Pulmonary artery endothelial cell (primary cell): ENCODE measurements around the gene COX4I1. TPM values are rescaled to one million over a fixed set of nuclear protein-coding genes. Genes with fewer than 3 reads are reported as not detected.

Source experiments
- DNase-seq: peaks from one replicate; pipeline ENCODE4 v3.0.0-alpha.2; 2011; ENCODE audit warnings: low read depth, low spot score
- total RNA-seq: library from RNA; depleted of rRNA; stranded (reverse); fragments of >200 nt; gene quantifications from 2 replicates; pipeline ENCODE4 v1.2.3, GENCODE V29; 2014

Gene COX4I1
- total RNA-seq, 1 donor from 2014 or later: 604 TPM

- no peak for DNase-seq
These were observed 40.9 kb downstream of the COX4I1 start for GRCh38 chr16:85840395-85840794.

DNA sequence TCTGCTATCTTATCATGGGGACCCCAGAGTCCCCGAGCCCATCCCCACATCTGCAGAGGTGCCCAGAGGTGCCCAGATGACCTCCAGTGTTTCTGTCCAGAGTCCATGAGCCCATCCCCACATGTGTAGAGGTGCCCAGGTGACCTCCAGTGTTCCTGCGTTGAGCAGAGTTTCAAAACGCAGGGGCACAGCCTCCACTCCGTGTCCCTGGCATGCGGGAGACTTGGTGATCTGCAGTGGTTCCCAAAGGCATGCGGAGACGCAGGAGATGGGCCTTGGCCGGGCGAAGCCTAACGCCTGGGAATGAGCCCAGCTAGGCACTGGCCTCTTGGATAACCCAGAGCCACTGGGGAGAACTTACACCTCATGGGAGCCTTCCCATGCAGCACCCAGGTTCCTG, 41.3 kb downstream of the COX4I1 start:
- no peak for DNase-seq

DNA sequence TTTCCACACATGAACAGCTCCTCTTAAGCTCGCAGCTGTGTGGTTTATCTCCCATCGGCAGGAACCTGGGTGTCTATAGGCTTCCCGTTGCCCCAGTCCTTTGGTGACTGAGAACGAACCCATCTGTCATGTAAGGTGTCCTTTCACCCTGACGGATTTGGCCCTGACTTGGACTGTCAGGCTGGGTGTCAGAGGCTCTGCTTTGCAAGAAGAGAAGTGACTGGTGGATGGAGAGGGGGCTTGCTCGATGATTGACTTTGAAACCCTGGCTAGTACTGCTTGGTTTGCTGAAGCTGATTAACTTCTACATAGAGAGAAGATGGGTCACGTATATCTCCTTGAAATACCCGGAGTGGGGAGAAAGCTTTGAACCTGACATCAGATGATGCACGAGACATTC, 42.9 kb downstream of the COX4I1 start:
- DNase-seq: no peak

GRCh38 chr16:85842848-85843247, 43.4 kb downstream of the COX4I1 start:
- DNase-seq: no peak

GRCh38 chr16:85843471-85844168, 44.1 kb downstream of the COX4I1 start:
- no peak for DNase-seq

DNA sequence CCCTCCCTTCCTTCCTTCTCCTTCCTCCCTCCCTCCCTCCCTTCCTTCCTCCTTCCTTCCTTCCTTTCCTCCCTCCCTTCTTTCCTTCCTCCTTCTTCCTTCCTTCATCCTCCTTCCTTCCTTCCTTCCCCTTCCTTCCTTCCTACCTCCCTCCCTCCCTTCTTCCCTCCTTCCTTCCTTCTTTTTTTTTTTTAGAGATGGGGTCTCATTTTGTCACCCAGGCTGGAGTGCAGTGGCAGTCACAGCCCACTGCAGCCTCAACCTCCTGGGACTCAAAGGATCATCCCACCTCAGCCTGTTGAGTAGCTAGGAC, 44.6 kb downstream of the COX4I1 start:
- DNase-seq: no peak

- no peak for DNase-seq
These were observed 45.3 kb downstream of the COX4I1 start for GRCh38 chr16:85844786-85845185.

GRCh38 chr16:85845266-85845665, 45.8 kb downstream of the COX4I1 start:
- no peak for DNase-seq

DNA sequence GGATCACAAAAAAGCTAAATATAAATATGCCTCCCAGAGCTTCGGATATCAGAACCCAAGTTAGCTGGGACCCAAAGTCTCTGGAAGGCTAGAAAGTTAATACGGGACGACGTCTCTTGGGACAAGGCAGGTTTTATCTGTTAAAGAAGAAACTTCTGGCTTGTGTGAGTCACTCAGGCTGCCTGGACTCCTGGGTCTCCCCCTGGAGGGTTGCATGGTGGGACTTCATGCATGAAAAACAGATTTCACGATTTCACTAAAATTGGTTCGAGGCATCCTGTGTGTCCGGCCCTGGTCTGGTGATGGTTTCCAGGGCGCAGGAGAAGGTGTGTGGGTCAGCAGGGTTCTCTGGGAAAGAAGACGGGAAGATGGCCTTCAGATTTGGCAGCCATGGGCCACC, 47.0 kb downstream of the COX4I1 start:
- no peak for DNase-seq

DNA sequence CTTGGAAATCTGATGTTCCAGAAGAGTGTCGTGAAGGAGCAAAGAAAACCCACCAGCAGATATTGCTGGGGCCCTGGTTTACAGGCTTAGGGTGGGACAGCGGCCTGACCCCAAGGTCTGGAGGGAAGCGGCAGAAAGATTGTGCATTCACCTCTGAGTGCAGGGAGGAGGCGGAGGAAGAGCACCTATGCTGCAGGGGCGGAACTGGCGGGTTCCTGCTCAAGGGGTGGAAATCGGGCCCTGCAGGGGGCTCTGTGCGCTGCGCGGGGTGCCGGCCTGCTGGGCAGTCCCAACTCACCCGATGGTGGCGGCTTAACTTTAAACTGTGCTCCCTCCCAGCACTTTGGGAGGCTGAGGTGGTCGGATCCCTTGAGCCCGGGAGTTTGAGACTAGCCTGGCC, 47.5 kb downstream of the COX4I1 start:
- DNase-seq: no peak

- DNase-seq: no peak
These were observed 48.4 kb downstream of the COX4I1 start for GRCh38 chr16:85847681-85848601.

DNA sequence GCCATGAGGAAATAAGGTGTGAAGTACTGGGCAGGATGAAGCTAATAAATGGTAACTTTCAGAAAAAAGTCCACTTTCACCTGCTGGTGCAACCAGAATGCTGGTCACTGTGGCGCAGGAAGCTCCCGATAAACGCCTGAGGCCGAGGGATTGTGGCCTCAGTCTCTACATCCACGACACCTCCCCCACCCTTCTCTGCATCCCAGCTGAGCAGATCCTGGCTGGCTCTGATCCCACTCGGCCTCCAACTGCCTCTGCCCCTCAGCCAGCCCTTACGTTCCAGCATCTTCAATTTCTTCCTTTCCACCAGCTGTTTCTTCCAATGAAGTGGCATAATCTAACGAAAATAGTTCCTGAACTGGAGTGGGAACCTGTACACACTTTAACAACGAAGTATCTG, 49.5 kb downstream of the COX4I1 start:
- no peak for DNase-seq

DNA sequence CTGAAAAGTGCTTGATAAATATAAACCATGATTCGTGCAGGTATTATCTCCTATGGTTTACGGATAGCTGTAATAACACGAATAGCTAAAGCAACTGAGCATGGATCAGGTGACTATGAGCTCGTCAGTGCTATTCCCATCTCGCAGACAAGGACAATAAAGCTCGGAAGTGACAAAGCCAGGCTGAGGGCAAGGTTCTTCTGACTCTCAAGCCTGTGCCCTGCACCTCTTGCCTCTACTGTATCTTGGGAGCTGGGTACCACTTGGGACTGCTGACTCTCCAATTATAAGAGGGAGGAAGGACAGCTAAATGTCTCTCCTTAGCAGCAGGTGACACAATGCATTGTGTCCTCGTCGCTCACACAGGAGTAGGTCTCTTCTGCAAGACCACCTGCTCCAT, 49.9 kb downstream of the COX4I1 start:
- DNase-seq: no peak

DNA sequence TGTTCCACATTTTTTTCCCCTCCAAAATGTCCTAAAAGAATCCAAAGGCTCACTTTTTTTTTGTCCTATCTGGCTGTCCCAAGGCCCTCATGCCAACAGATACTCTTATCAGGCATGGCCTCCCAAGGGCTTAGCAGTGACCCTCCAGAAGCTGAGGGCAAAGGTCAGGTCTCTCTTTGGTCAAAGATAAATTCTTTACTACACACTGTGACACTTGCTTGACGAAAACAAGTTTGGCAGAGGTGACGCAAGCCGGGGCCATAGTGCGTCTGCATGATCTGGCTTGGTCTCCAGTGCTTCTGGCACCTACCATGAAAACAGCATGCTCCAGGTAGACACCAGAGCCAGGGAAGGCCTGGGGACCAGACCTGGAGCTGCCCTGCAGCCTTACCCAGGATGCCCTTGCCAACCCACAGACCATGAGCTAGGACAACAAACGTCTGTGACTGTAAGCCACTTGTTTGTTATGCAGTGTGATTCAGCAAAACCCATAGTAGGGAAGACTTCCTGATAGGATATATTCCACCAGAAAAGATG, 50.9 kb downstream of the COX4I1 start:
- no peak for DNase-seq

DNA sequence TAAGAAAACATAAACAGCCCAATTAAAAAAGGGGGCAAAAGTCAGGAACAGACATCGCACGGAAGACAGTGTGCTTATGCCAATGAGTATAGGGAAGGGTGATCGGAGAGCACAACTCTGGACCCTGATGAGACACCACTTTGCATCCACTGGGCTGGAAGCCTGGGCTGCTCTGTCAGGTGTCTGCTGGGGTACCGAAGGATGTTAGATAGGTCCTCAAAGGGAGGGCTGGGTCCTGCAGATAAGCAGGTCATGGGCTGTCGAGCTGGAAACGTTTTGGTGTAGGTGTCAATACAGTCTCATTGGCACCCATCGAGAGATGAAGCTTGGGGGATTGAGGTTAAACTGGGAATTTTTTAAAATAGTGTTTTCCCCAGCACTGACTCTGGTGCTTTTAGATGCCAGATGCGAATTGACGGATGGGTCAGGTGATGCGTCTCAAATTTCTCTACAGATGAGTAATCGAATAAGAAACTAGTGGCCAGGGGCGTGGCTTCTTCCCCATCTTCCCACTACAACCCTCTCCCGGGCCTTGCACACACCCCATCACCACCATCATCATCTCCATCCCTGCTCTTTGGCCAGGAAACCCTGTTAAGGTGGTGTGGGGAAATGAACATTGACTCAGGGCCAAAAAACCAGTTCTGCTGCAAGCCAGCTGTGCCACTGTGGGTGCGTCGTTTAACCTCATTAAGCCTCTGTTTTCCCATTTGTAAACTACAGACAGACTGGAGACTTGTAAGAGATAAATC, 51.7 kb downstream of the COX4I1 start:
- no peak for DNase-seq

- no peak for DNase-seq
These were observed 54.4 kb downstream of the COX4I1 start for GRCh38 chr16:85853547-85854545.

- no peak for DNase-seq
These were observed 55.4 kb downstream of the COX4I1 start for GRCh38 chr16:85854935-85855334.

GRCh38 chr16:85856079-85856478, 56.6 kb downstream of the COX4I1 start:
- DNase-seq: no peak

GRCh38 chr16:85856585-85856984, 57.1 kb downstream of the COX4I1 start:
- DNase-seq: no peak
